Keratinocyte (primary cell): ENCODE data around the gene SYPL2.

ENCODE experiments used
- EZH2 ChIP-seq: IDR thresholded peaks from one replicate; pipeline ENCODE4 v1.6.1; 2012; ENCODE audit warnings: inconsistent platforms, mild to moderate bottlenecking, low read length, moderate library complexity
- TF ChIP-seq, protein P1 (sequence below), 3 experiments: IDR thresholded peaks in 1 of 3; conservative IDR thresholded peaks in 1 of 3; optimal IDR thresholded peaks in 1 of 3; 2 replicates in 2 of 3; 3 replicates in 1 of 3; pipeline versions ENCODE3 to v1.5.1; 2011; ENCODE audit warnings: low read length in 3 of 3, mild to moderate bottlenecking in 3 of 3, moderate library complexity in 2 of 3, control low read depth in 1 of 3, inconsistent platforms in 1 of 3; ENCODE audit not compliant: insufficient read depth in 2 of 3; ENCODE audit errors: extremely low read depth in 1 of 3

DNA sequence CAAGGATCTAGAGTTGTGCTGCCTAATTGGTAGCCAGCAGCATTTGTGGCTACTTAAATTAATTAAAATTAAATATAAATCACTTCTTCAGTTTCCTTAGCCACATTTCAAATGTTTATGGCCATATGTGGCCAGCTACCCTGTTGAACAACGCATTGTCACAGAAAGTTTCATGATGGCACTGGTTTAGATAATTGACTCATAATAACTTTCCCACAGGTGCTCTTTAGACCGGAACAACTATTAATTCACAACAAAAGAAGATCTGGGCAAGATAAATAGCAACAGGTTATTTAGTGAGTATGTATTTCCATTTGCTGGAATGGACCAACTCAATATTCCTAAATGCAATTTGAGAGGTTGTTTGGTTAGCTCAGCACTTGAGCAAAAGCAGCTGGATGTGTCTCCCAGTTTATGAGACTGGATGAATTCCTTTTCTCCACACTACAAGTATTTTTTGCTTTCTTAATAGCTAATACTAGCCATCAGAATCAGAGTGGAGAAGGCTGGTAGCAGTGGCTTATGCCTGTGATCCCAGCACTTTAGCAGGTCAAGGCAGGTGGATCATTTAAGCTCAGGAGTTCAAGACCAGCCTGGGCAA lies 46.9 kb downstream of the SYPL2 start:
- TF ChIP-seq, protein P1, sequence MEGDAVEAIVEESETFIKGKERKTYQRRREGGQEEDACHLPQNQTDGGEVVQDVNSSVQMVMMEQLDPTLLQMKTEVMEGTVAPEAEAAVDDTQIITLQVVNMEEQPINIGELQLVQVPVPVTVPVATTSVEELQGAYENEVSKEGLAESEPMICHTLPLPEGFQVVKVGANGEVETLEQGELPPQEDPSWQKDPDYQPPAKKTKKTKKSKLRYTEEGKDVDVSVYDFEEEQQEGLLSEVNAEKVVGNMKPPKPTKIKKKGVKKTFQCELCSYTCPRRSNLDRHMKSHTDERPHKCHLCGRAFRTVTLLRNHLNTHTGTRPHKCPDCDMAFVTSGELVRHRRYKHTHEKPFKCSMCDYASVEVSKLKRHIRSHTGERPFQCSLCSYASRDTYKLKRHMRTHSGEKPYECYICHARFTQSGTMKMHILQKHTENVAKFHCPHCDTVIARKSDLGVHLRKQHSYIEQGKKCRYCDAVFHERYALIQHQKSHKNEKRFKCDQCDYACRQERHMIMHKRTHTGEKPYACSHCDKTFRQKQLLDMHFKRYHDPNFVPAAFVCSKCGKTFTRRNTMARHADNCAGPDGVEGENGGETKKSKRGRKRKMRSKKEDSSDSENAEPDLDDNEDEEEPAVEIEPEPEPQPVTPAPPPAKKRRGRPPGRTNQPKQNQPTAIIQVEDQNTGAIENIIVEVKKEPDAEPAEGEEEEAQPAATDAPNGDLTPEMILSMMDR (optimal IDR thresholded peaks at IDR 0.05 in 1 of 3, IDR thresholded peaks at IDR 0.05 in 1 of 3, conservative IDR thresholded peaks at IDR 0.05 in 1 of 3; ENCODE audit: extremely low read depth in 1 of 3, insufficient read depth in 2 of 3, low read length in 3 of 3) = no peak
- TF ChIP-seq EZH2 = no peak
